ENCODE data around the gene ZNF569. TPM values are rescaled to one million over a fixed set of nuclear protein-coding genes. Genes with fewer than 3 reads are reported as not detected.
A peak's percentile ranks its signal among the peaks of the same experiment; 100 is the strongest.

The ZNF569 gene
- total and polyA plus RNA-seq, 10 of the 15 experiments (the other 5 are each of a cell fraction or from before 2014, with no cell fraction given) = 0.82 to 4.3 (median 2.3) TPM

GRCh38 chr19:37370880-37371661, 96.2 kb downstream of the ZNF569 start, which contains the start of gene ZNF527 (continued):
- TF ChIP-seq HSF1 (IDR thresholded peaks at IDR 0.05; ENCODE audit: low read depth, low read length) (no peak), SKIL (IDR thresholded peaks at IDR 0.05; ENCODE audit: low read depth, poor library complexity, severe bottlenecking) (no peak), KDM1A (IDR thresholded peaks at IDR 0.05; ENCODE audit: borderline replicate concordance) (no peak), BACH1 (IDR thresholded peaks at IDR 0.05; ENCODE audit: borderline replicate concordance) (no peak), ZSCAN29 (IDR thresholded peaks at IDR 0.05) (no peak), TARDBP (IDR thresholded peaks at IDR 0.05; ENCODE audit: borderline replicate concordance) (peak; percentile 86; the same call in 1 of the 2 replicates), MYB (IDR thresholded peaks at IDR 0.05; ENCODE audit: borderline replicate concordance, low read depth, low read length) (no peak), USF2 (IDR thresholded peaks at IDR 0.05; ENCODE audit: borderline replicate concordance, low read depth, low read length) (no peak; the same call in 1 of the 2 replicates), SMAD1 (IDR thresholded peaks at IDR 0.05; ENCODE audit: low read depth, partially characterized antibody) (no peak), MEF2A (IDR thresholded peaks at IDR 0.05; ENCODE audit: insufficient read depth, low read depth, low read length) (no peak), POU2F2 (IDR thresholded peaks at IDR 0.05; ENCODE audit: borderline replicate concordance, low read depth, low read length) (no peak), FOXM1 (IDR thresholded peaks at IDR 0.05; ENCODE audit: low read depth, low read length) (no peak), NRF1 (conservative IDR thresholded peaks at IDR 0.05; ENCODE audit: low read depth, low read length) (peak; percentile 76), NFYA (IDR thresholded peaks at IDR 0.05; ENCODE audit: borderline replicate concordance, low read depth, low read length) (no peak), FOXK2 (IDR thresholded peaks at IDR 0.05) (no peak), MAX (IDR thresholded peaks at IDR 0.05; ENCODE audit: low read depth, low read length) (peak; percentile 82), POLR2AphosphoS2 (IDR thresholded peaks at IDR 0.05; ENCODE audit: low read depth, low read length) (peak; percentile 86), GABPA (IDR thresholded peaks at IDR 0.05; ENCODE audit: low read depth) (0 out of 2 replicates have a peak, but pooled peaks have one; percentile 57), MTA3 (IDR thresholded peaks at IDR 0.05; ENCODE audit: borderline replicate concordance, low read length) (no peak), EZH2 (IDR thresholded peaks at IDR 0.05; ENCODE audit: borderline replicate concordance, control insufficient read depth, low read depth, low read length) (no peak), RELB (IDR thresholded peaks at IDR 0.05; ENCODE audit: low read depth) (no peak), IRF5 (IDR thresholded peaks at IDR 0.05; ENCODE audit: borderline replicate concordance) (no peak)
